A549 treated with AZD9567 at 1 μM for 4 hours (cell line): ENCODE results near the gene VPS45. TPM values are rescaled to one million over a fixed set of nuclear protein-coding genes. Genes with fewer than 3 reads are reported as not detected.

Source experiments
- total RNA-seq: library from RNA; stranded (reverse); fragments of 200-300 nt; extraction: Qiagen RNA extraction; gene quantifications from 5 replicates; pipeline ENCODE4 v1.2.3, GENCODE V29; 2022; ENCODE audit not compliant: insufficient read depth

VPS45 gene, protein sequence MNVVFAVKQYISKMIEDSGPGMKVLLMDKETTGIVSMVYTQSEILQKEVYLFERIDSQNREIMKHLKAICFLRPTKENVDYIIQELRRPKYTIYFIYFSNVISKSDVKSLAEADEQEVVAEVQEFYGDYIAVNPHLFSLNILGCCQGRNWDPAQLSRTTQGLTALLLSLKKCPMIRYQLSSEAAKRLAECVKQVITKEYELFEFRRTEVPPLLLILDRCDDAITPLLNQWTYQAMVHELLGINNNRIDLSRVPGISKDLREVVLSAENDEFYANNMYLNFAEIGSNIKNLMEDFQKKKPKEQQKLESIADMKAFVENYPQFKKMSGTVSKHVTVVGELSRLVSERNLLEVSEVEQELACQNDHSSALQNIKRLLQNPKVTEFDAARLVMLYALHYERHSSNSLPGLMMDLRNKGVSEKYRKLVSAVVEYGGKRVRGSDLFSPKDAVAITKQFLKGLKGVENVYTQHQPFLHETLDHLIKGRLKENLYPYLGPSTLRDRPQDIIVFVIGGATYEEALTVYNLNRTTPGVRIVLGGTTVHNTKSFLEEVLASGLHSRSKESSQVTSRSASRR
- 15.0 to 18.1 TPM (median 15.7 TPM) in 5 replicates for total RNA-seq

DNA sequence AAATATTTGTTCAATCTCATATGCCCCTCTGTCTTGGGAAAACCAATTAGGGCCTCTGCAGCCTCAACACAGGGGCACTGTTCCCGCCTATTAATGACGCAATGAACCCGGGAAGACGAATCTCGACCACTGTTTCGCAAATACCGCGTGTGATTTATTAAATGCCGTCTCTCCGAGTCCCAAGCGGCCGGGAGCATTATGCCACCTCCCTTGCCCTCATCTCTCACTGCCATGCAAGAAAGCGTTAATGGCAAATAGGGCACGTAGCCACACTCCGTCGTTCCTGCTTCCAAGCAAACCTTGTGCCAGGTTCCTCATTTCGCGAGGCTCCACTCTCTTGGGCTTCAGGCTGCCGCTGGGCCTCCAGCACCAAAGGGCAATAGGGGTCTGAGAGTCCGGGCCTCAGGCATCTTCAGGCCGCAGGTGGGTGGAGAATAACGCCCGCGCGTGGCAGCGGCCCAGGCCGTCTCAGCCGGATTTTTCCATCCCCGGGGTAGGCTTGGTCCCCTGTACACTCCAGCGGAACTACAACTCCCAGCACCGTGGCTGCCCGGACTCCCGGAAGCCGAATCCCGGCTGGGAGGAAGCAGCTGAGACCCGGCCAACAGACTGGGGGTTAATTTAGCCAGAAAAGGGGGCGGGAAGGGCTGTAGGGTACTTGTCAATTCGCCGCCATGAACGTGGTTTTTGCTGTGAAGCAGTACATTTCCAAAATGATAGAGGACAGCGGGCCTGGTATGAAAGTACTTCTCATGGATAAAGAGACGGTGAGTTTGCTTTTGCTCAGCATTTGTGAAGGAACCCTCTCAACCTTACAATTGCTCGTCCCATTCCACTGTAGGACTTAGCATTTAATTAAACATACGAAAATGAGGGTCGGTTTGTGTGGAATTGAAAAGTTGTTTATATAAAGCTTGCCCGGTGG is at the start of gene VPS45:
Gene VPS45, plus strand, starts transcription at position 593 of the 925 bp plus-strand sequence. Its CDS starts 82 bp downstream, at position 675.

DNA sequence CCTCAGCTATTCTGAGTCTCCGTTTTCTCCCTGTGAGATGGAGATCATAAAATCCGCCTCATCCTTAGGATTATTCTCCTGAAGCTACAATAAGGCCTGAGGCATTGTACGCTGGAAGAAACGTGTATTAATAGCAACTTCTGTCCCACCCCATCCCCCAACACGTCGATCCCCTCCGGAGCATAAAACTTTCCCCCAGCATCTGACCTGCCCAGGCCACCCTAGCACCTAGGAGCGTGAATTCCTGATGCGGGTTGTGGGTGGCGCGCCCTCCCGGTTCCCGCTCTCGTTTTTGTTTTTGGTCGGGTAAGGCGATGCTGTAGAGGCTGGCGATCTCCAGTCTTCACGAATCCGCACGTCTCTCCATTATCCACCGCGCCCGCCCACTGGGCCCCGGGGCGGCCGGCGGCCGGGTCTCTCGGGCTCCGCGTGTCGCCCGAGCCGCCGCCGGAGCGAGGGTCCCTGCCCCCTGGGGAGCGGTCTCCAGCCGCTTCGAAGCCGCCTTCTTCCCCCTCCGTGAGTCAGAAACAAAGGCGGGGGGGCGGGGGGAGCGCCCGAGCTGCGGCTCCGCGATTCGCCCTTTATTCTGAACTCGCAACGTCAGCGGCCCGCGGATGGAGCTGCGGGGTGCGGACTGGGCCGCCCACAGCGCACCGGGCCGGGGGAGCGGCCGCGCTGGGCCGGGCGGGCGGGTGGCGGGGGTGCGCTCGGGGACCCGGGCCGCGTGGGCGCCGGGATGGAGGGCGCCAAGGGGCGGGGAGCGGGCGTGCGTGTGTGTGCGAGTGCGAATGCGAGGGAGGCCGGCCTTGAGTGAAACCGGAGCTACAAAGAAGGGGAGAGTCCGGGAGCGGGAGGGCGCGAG is 81.9 kb downstream of the VPS45 start, which contains the start of gene PLEKHO1:
Gene PLEKHO1, plus strand, starts transcription at position 646 of the 862 bp plus-strand sequence. CDS start 342 bp downstream, outside the sequence.

Other genes with a start within 250 kb of the VPS45 start
- gene BOLA1, start 168.2 kb upstream of the VPS45 start, total RNA-seq, result 11.9 to 23.7 TPM (median 21.8 TPM) in 5 replicates
- 0.08 to 0.16 TPM (median 0.10 TPM) in 4 of 5 replicates, not detected in the other for gene SV2A, start 149.9 kb upstream of the VPS45 start, total RNA-seq
- 116 to 136 TPM (median 125 TPM) in 5 replicates for gene SF3B4, start 140.0 kb upstream of the VPS45 start, total RNA-seq
- gene MTMR11, start 130.9 kb upstream of the VPS45 start, total RNA-seq, result 2.8 to 7.8 TPM (median 6.6 TPM) in 5 replicates
- 10.4 to 13.1 TPM (median 11.6 TPM) in 5 replicates for gene OTUD7B, start 57.0 kb upstream of the VPS45 start, total RNA-seq
- 5.6 to 14.8 TPM (median 6.7 TPM) in 5 replicates for gene PLEKHO1, start 82.1 kb downstream of the VPS45 start, total RNA-seq
- 32.5 to 53.6 TPM (median 39.1 TPM) in 5 replicates for gene ANP32E, start 168.3 kb downstream of the VPS45 start, total RNA-seq
- not detected in 5 replicates for gene CA14, start 190.0 kb downstream of the VPS45 start, total RNA-seq
- 128 to 141 TPM (median 136 TPM) in 5 replicates for gene APH1A, start 201.2 kb downstream of the VPS45 start, total RNA-seq
- 0.13 to 0.38 TPM (median 0.21 TPM) in 4 of 5 replicates, not detected in the other for gene C1orf54, start 205.0 kb downstream of the VPS45 start, total RNA-seq
- gene CIART, start 214.8 kb downstream of the VPS45 start, total RNA-seq, result 0.88 to 1.3 TPM (median 1.1 TPM) in 4 of 5 replicates, not detected in the other
- 74.5 to 90.1 TPM (median 86.5 TPM) in 5 replicates for gene MRPS21, start 226.1 kb downstream of the VPS45 start, total RNA-seq